ENCODE results near the gene CEP295NL. TPM values are rescaled to one million over a fixed set of nuclear protein-coding genes. Genes with fewer than 3 reads are reported as not detected.

Gene CEP295NL
- total and polyA plus RNA-seq, 2 of the 8 experiments (the other 6 are each of a cell fraction or from before 2014, with no cell fraction given) = 0.06 to 2.0 TPM

DNA sequence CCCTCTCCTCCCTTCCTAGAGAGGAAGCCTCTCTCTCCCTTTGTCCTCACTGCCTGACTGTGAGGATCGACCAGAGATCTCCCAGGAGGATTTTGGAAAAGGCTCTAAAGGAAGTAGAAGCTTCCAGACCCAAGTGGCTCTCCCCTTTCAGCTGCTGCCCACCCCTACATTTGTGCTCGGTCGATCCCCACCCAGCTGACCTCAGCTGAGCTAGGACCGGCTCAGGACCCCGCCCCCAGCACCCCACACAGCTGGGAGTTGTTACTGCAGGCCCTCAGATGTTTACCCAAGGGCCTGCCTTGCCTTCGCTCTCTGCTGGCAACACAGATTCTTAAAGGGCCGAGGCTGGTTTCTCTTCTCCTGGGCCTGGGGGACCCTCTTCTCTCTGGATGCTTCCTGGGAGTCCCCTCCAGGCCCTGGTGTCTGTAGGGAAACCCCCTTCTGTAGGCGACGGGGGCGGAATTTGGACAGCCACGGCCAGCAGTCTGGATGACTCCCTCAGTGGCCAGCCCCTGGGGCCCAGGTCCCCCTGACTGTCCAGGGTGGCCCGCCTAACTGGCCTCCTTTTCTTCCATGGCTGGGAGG lies 49.1 kb upstream of the CEP295NL start:
- H3K79me1 ChIP-seq (ENCODE audit: low read depth, low read length) = no peaks in the 10 kb centered on the region
- no peak overlapping the region for H3K14ac ChIP-seq (ENCODE audit: insufficient read length)
- H3K27me3 ChIP-seq (replicated peaks in 1 of 4; ENCODE audit: control insufficient read depth in 3 of 4, extremely low read depth in 1 of 4, insufficient read depth in 3 of 4, low read length in 3 of 4) = no peaks in the 10 kb centered on the region
- H4K5ac ChIP-seq (ENCODE audit: insufficient read length, low read depth, low read length) = no peak overlapping the region
- H2BK120ac ChIP-seq (replicated peaks; ENCODE audit: low read depth, low read length) = no peak overlapping the region
- H3K9ac ChIP-seq (replicated peaks in 1 of 4; ENCODE audit: extremely low read depth in 1 of 4, low read depth in 3 of 4, low read length in 3 of 4) = no peak overlapping the region
- H3K18ac ChIP-seq (ENCODE audit: extremely low read depth, low read length) = no peak overlapping the region
- no peak overlapping the region for H4K8ac ChIP-seq (ENCODE audit: extremely low read depth, insufficient read depth, low read length)
- H3K4ac ChIP-seq (replicated peaks; ENCODE audit: insufficient read length, low read depth, low read length) = no peak overlapping the region
- H3K36me3 ChIP-seq (ENCODE audit: control insufficient read depth in 2 of 4, insufficient read depth in 4 of 4, low read length in 3 of 4) = no peaks in the 10 kb centered on the region
- no peak overlapping the region for H2BK5ac ChIP-seq (ENCODE audit: low read depth, low read length)
- no peak overlapping the region for H2AK5ac ChIP-seq (ENCODE audit: low read depth, low read length)
- peaks cover 0 to 7% (median under 1%) of the 10 kb centered on the region in 4 experiments; a peak in 3 of 7 replicates for H3K4me1 ChIP-seq (replicated peaks in 1 of 4; ENCODE audit: control insufficient read depth in 3 of 4, insufficient read depth in 4 of 4, low read length in 3 of 4)
- peak overlapping the region; percentile 61; the same call in 1 of the 2 replicates for H2BK20ac ChIP-seq (ENCODE audit: low read length)
- peak overlapping the region; percentile 49; the same call in 1 of the 2 replicates for H2AFZ ChIP-seq (ENCODE audit: low read length)
- H4K91ac ChIP-seq (replicated peaks; ENCODE audit: insufficient read length, low read length) = no peak overlapping the region
- no peak overlapping the region for H2BK12ac ChIP-seq (ENCODE audit: low read depth, low read length)
- no peak overlapping the region for H3K27ac ChIP-seq (ENCODE audit: low read depth, low read length)
- DNase-seq (ENCODE audit: low read depth in 1 of 2, low spot score in 2 of 2) (no peak), FAIRE-seq (no peak)
- no peak overlapping the region for H3K4me3 ChIP-seq (ENCODE audit: extremely low read depth in 1 of 4, insufficient read depth in 2 of 4, low read depth in 3 of 4, low read length in 4 of 4)
- 0 out of 2 replicates have a peak, but pooled peaks cover 1% of the 10 kb centered on the region for H3K23me2 ChIP-seq (ENCODE audit: low read depth, low read length)
- ChIA-PET CTCF (ENCODE audit: partially characterized antibody) (interaction anchor here (0.7 to 4.2 kb wide), 7 partner anchors 9 to 629 kb away, joined by 3 to 18 read pairs (median 8); no protein-coding TSS in a partner anchor), POLR2A (ENCODE audit: partially characterized antibody) (interaction anchor here (3.3 kb wide), 1 partner anchor 14 kb away, joined by 10 read pairs; no protein-coding TSS in a partner anchor)
- H2BK15ac ChIP-seq (ENCODE audit: low read length) = no peak overlapping the region
- no peak overlapping the region for H3K4me2 ChIP-seq (ENCODE audit: insufficient read depth in 1 of 2, low read depth in 2 of 2, low read length in 2 of 2)
- no peaks in the 10 kb centered on the region for H4K20me1 ChIP-seq (replicated peaks in 1 of 2; ENCODE audit: control insufficient read depth in 1 of 2, insufficient read depth in 2 of 2, low read length in 2 of 2)
- no peak overlapping the region for H3K23ac ChIP-seq (ENCODE audit: insufficient read length)
- no peak overlapping the region for H3K56ac ChIP-seq (replicated peaks; ENCODE audit: insufficient read length, low read depth, low read length)
- peaks cover 10 to 15% of the 10 kb centered on the region in 2 experiments; a peak in 3 of 4 replicates for H3K9me3 ChIP-seq (ENCODE audit: insufficient read depth in 2 of 2, low read depth in 1 of 2, low read length in 1 of 2)
- H3K79me2 ChIP-seq (ENCODE audit: control insufficient read depth in 1 of 2, insufficient read depth in 2 of 2, low read length in 2 of 2) = no peaks in the 10 kb centered on the region
- WGBS, 2 experiments (ENCODE audit: extremely low coverage in 1 of 2, insufficient coverage in 1 of 2, insufficient read length in 1 of 2, insufficient replicate concordance in 2 of 2, low coverage in 1 of 2, low lambda C conversion rate in 2 of 2, missing lambda C conversion rate in 1 of 2) = 78% methylated on average over 12 of the region's 12 CpGs; no CpG with 5 or more reads in 1 of the 2 experiments
- TF ChIP-seq GTF2F1 (IDR thresholded peaks at IDR 0.05; ENCODE audit: borderline replicate concordance, low read depth, low read length) (no peak), PHF8 (conservative IDR thresholded peaks at IDR 0.05; ENCODE audit: low read depth, low read length) (no peak), ATF2 (IDR thresholded peaks at IDR 0.05; ENCODE audit: low read length) (no peak), BACH1 (IDR thresholded peaks at IDR 0.05; ENCODE audit: low read length) (no peak), KDM5A (IDR thresholded peaks at IDR 0.05; ENCODE audit: low read length) (no peak), SP4 (IDR thresholded peaks at IDR 0.05; ENCODE audit: low read length) (no peak), JUND (IDR thresholded peaks at IDR 0.05; ENCODE audit: low read length) (no peak), CHD2 (IDR thresholded peaks at IDR 0.05; ENCODE audit: low read length) (no peak), CREB1 (IDR thresholded peaks at IDR 0.05) (no peak), YY1 (IDR thresholded peaks at IDR 0.05; ENCODE audit: low read depth, low read length) (no peak)

All from H1 (cell line).